Measurements from ENCODE around the gene NECTIN1.

GRCh38 chr11:119710417-119710816 is 18.6 kb downstream of the NECTIN1 start:
- TF ChIP-seq POLR2A (IDR thresholded peaks at IDR 0.05; ENCODE audit: extremely low read depth, insufficient read length) (no peak), CTCF (IDR thresholded peaks at IDR 0.05; ENCODE audit: low read depth, low read length) (no peak), MAX (IDR thresholded peaks at IDR 0.05; ENCODE audit: low read depth, low read length) (no peak), MYC (IDR thresholded peaks at IDR 0.05; ENCODE audit: low read depth, low read length) (no peak)
